Astrocyte of the cerebellum (primary cell): ENCODE data around the gene LRRC56.

ENCODE experiments used
- DNase-seq: peaks from one replicate; pipeline ENCODE4 v3.0.0-alpha.2; 2011; ENCODE audit warnings: low read depth
- H3K4me3 ChIP-seq: 2 replicates; pipeline ENCODE4 v1.5.1; 2011; ENCODE audit warnings: mild to moderate bottlenecking, low read depth, low read length, moderate library complexity
- CTCF ChIP-seq: IDR thresholded peaks from 2 replicates; pipeline ENCODE4 v1.5.1; 2012; ENCODE audit warnings: low read length, low read depth, moderate library complexity, mild to moderate bottlenecking; ENCODE audit errors: missing control alignments
- in situ Hi-C: cut with HindIII; loops from 2 replicates; pipeline ENCODE4 v1.10.0; 2017; ENCODE audit warnings: low sequenced_read_pairs

Gene LRRC56

GRCh38 chr11:581752-582151 is 44.4 kb downstream of the LRRC56 start:
- in situ Hi-C loops: no loop called here
- no peak for DNase-seq
- H3K4me3 ChIP-seq: no peak overlapping the region
- TF ChIP-seq CTCF: no peak

GRCh38 chr11:584287-584686 is 47.0 kb downstream of the LRRC56 start:
- no peak for DNase-seq
- in situ Hi-C loops: no loop called here
- TF ChIP-seq CTCF: no peak
- H3K4me3 ChIP-seq: no peak overlapping the region

- H3K4me3 ChIP-seq: no peak overlapping the region
- no peak for TF ChIP-seq CTCF
- in situ Hi-C loops: no loop called here
- no peak for DNase-seq
These were observed 49.3 kb downstream of the LRRC56 start for GRCh38 chr11:586376-587316.

GRCh38 chr11:587546-587945 is 50.2 kb downstream of the LRRC56 start:
- in situ Hi-C loops: no loop called here
- no peak for DNase-seq
- no peak for TF ChIP-seq CTCF

GRCh38 chr11:587978-588380 is 50.7 kb downstream of the LRRC56 start:
- no peak for DNase-seq
- in situ Hi-C loops: no loop called here

More at GRCh38 chr11:587546-587945, 50.2 kb downstream of the LRRC56 start:
- H3K4me3 ChIP-seq: no peak overlapping the region

GRCh38 chr11:589798-590197 is 52.5 kb downstream of the LRRC56 start:
- in situ Hi-C loops: no loop called here
- TF ChIP-seq CTCF: no peak
- H3K4me3 ChIP-seq: no peak overlapping the region
- no peak for DNase-seq

More at GRCh38 chr11:587978-588380, 50.7 kb downstream of the LRRC56 start:
- H3K4me3 ChIP-seq: no peak overlapping the region
- no peak for TF ChIP-seq CTCF
